ENCODE measurements around the gene CDH23.

The CDH23 gene

DNA sequence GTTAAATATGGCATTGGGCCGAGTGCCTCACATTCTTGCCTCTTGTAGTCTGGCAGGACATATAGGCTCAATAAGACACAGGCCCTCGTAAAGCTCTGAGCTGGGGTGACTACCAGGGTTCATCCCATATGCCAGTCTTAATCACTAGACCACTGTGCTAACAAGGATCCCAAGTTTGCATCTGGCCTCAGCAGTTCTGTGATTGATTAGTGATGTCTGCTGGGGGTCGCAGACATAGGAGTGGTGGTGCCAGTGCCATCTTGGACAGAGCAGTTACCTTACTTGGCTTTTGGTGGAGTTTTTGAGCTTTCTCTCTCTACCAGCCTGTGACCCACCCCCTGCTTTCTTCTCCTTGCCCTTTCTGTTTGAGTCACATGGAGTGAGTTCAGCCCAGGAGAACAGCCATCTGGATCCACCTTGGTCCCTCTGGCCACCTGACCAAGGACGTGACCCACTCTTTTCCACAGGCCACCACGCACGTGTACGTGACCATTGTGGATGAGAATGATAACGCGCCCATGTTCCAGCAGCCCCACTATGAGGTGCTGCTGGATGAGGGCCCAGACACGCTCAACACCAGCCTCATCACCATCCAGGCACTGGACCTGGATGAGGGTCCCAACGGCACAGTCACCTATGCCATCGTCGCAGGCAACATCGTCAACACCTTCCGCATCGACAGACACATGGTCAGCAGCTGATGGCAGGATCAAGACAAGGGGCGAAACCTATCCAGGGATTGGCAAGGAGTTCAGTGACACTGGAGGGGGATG lies 380.7 kb downstream of the CDH23 start:
- DNase-seq (ENCODE audit: low read depth): no peak

DNA sequence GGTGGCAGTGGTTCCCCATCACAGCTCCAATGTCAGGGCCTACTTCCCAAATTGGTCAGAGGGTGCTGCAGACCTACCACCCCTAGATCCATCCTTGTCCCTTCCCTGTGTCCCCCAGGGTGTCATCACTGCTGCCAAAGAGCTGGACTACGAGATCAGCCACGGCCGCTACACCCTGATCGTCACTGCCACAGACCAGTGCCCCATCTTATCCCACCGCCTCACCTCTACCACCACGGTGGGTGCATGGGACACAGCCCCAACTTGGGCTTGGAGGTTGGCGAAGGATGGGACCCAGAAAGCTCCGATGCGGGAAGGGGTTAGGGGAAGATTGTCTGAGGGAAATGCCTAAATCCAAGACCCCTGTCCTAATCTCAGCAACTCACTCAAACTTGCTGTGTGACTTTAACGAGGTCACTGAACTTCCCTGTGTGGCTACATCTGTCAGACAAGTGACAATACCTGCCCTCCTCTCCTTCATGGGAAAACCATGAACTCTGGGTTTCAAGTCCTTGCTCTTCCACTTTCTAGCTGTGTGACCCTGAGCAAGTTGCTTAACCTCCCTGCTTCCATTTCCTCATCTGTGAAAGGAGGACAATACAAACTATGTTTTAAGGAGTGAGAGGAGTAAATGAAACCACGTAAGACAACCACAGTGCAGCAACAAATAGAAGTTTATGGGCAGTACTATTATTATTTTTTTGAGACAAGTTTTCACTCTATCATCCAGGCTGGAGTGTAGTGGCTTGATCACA lies 381.5 kb downstream of the CDH23 start:
- DNase-seq (ENCODE audit: low read depth): no peak

DNA sequence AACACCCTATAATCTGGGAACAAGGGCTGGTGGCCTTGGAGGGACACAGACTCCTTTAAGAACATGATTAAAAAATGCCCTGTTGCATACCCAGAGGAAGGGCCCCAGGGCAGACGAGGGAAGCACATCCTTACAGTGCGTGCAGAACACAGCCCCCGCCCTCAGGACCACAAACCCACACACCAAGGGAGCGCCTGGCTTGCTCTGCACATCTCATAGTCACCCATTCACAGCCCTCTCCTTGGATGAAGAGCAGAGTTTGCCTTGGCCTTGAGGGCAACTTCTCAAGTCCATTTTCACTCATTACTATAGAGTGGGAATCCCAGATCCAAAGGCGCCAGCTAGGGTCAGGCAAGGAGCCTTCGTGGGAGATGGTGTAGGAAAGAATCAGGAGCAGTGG lies 382.9 kb downstream of the CDH23 start:
- DNase-seq (ENCODE audit: low read depth): no peak

DNA sequence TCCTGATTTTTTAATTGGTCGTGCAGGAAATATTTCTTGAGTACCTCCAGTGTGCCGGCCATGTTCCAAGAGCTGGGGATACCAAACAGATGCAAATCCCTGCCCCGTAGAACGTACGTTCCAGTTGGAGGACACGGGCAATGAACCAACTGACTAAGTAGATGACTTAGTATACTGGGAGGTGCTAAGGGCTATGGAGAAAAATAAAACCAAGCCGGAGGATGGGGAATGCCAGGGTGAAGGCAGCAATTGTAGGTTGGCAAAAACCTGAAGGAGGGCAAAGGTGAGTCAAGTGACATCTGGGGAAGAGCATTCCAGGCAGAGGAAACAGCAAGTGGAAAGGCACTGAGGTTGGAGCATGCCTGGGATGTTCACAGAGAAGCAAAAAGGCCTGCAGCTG lies 383.4 kb downstream of the CDH23 start:
- DNase-seq (ENCODE audit: low read depth): no peak

DNA sequence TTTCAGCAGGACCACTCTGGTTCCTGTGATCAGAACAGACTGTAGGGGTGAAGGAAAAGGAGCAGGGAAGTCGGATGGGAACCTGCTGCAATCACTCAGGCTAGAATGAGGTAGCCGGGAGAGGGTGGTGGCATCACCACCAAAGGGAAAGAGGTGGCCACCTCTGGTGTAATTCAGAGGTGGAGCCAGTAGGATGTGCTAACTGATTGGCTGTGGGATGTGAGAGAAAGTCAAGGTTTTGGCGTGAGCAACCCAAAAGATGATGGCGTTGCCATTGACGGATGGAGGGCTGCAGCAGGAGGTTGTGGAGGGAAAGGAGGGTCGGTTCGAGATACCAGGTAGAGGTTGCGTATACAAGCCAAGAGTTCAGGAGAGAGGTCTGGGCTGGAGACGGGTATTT lies 384.0 kb downstream of the CDH23 start:
- no peak for DNase-seq (ENCODE audit: low read depth)

DNA sequence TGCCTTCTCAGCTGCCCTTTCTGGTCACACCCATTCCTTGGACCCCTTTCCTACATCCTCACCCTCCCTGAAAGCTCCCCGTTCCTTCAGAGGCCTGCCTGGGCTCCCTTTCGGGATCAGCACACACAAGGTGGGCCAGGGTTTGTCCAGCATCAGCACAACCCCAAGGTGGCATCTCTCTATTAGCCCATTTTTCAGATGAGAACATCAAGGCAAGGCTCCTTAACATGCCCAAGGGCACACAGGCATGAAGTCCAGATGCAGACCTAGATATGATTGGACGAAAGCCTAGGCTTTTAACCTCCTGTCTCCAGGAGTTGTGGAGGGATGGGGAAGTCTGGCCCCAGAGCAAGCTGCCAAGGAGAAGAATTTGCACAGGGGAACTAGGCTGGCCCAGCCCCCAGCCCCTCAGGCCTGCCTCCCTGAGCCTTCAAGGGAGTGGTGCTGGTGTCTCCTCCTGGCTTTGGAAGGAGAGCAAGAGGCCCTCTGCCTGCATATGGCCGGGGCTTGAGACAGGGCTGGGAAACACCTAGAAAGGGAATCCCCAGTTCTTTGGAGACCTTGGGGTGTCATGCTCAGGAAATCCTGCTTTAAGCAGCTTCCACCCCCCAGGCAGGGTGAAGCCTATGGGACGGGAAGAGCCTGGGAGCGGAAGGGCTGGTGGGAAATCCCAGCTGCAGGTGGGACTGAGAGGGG lies 385.6 kb downstream of the CDH23 start:
- no peak for DNase-seq (ENCODE audit: low read depth)

DNA sequence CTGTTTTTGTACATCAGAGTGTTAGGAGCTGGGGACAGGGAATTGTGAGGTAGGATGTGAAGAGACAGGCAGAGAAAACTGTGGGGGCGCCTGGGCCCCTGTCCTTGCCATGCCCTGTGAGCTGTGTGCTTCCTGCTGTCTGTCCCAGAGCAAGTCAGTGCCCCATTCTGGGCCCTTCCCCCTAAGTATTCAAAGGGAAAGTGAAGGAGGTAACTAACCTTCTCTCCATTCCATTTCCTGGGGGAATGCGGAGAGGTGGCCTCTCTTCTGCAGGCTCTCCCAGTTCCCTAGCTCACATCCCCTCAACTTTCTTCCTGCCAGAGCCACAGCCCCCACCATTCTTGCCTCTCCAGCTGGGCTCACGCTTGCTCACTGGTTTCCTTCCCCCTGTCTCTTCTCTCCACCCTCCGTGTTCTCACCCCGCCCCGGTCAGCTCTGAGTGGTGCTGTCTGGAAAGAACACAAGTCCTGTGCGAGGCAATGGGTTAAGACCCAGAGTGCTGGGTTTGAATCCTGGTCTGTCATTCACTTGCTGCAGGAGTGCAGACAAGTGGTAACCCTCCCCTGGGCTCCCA lies 386.3 kb downstream of the CDH23 start:
- DNase-seq (ENCODE audit: low read depth): no peak

DNA sequence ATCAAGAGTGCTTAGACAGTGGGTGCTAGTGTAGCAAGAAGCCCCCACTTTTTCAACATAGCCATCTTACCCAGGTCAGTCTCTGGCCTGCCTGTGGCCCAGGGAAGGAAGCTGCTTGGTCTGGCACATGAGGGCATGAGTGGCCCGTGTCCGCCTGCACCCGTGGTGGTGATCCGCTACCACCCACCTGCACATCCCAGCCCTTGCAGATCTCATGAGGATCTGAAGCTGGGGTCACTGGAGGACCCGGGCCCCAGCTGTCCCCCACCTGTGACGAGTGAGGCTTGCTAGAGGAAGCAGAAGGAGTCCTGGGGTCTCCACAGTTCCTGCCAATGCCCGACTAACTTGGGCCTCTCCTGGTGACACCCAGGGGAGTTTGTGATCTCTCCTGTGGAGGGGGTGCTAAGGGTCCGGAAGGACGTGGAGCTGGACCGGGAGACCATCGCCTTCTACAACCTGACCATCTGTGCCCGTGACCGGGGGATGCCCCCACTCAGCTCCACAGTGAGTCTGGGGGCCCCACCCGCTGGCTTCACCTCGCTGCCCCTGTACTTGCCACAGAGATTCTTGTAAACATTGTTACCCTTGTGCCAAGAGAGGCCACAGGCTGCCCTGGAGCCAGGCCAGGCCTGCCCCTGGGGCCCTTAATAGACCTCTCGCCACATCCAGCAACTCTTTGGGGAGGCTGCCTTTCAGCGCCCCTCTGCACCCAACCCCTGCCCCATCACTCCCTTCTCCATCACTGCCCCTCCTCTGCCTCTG lies 387.4 kb downstream of the CDH23 start:
- DNase-seq (ENCODE audit: low read depth): no peak

DNA sequence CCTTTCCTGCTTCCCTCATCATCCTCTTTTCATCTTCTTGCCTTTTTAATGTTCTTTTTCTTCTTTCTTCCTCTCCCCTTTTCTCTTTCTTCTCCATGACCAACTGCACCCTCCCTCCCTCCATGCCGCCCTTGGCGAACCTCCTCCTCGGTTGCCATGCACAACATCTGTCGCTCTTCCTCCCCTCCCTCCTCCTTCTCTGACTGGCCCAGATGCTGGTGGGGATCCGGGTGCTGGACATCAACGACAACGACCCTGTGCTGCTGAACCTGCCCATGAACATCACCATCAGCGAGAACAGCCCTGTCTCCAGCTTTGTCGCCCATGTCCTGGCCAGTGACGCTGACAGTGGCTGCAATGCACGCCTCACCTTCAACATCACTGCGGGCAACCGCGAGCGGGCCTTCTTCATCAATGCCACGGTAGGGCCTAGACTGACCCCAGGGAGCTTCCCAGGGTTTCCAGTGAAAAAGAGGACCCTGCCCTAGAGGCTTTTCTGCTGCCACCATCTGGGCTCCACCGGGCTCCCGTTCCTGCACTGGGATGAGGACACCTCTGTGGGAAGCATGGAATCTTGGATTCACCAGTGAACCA lies 388.1 kb downstream of the CDH23 start:
- DNase-seq (ENCODE audit: low read depth): no peak

DNA sequence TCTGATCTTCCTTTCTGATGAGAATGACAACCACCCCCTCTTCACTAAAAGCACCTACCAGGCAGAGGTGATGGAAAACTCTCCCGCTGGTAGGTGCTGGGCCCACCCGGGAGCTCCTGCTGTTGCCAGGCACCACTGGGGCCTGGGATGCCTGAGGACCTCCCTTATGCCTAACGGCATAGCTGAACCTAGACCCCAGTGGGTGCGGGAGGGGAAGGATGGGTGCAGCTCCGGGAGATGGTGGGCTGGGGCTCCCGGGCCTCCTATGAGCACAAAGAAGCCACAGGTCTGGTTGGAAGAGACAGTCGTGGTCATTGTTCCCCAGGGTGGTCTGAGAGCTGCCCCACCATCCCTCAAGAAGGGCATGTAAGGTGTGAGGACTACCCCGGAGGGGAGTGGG lies 392.2 kb downstream of the CDH23 start:
- no peak for DNase-seq (ENCODE audit: low read depth)

DNA sequence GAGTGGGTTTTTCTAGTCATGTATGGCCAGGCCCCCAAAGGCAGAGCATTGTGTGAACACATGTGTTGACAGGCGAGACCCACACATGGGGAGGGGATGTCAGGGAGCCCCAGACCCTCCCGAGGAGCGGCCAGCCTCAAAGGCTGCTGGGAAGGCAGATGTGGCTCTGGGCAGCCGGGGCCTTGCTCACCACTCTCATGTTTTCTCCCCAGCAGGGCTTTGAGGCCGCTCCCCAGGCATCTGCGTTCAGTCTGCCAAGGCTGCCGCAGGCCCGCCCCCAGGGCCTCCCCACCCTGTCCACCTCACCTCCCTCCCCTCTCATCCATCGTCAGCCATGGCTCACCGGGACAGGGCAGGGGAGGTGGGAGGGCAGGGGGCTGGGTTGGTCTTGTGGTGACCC lies 393.2 kb downstream of the CDH23 start:
- DNase-seq (ENCODE audit: low read depth): no peak

DNA sequence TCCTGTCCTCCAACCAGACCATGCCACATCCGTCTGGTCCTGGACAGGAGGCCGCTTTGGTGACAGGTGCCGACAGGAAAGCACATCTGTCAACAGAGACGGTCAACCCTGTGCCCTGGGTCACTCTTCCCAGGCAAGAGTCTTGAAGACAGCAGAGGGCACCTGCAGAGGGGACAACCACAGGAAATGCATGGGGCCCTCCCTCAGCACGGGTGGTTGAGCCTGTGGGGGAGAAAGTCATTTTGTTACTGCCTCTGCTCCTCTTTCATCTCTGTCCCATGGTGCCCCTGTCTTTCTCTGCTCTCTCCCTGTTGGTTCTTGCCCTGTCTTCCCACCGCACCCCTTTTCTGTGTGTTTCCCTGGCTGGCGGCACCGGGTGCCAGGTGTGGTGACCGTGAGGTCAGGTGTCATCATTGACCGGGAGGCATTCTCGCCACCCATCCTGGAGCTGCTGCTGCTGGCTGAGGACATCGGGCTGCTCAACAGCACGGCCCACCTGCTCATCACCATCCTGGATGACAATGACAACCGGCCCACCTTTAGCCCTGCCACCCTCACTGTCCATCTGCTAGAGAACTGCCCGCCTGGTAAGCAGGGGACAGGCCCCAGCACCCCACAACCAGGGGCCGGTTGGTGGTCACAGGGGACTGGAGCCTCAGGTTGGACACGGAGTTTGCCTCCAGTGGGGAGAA lies 394.2 kb downstream of the CDH23 start:
- DNase-seq (ENCODE audit: low read depth): no peak

DNA sequence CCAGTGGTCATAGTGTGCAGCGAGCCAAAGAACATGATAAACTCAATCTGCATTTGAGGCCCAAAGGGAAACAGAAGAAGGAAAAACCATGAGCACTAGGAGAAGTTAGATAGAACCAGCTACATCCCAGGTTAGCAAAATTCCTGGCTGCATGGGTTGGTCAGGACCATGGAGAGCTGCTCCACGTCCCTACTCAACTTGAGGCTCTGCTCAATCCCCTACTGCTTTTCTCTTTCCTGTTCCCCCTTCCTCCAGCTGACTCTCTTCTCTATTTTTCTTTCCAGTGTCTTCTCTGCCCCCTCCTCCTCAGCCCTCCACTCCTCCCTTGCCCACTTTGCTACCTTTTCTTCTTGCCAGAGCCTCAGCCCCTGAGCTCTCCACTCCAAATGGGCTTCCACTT lies 398.5 kb downstream of the CDH23 start:
- no peak for DNase-seq (ENCODE audit: low read depth)

DNA sequence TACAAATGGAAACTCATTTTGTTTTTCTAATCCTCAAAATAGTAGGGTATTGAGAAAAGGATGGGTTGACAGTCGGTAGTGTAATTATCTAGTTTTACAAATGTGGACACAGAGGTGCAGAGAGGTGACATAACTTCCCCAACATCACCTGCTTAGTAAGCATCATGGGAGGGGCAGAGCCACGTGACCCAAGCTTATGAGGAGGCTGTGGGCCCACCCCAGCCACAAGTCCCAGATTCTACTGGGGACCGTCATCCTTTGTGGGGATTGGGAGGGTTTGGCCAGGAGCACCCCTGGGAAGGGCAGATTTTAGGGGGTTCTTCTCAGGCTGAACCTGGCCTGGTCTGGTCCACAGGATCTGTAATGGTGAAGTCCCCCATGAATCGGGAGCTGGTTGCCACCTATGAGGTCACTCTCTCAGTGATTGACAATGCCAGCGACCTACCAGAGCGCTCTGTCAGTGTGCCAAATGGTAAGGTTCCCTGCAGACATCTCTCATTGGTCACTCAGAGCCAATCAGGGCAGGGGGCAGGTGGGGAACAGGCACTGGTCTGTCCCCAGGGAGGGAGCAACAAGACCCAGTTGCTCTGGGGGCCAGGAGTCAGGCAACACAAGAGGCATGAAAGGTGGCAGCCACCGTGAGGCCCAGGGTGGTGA lies 400.2 kb downstream of the CDH23 start:
- no peak for DNase-seq (ENCODE audit: low read depth)

DNA sequence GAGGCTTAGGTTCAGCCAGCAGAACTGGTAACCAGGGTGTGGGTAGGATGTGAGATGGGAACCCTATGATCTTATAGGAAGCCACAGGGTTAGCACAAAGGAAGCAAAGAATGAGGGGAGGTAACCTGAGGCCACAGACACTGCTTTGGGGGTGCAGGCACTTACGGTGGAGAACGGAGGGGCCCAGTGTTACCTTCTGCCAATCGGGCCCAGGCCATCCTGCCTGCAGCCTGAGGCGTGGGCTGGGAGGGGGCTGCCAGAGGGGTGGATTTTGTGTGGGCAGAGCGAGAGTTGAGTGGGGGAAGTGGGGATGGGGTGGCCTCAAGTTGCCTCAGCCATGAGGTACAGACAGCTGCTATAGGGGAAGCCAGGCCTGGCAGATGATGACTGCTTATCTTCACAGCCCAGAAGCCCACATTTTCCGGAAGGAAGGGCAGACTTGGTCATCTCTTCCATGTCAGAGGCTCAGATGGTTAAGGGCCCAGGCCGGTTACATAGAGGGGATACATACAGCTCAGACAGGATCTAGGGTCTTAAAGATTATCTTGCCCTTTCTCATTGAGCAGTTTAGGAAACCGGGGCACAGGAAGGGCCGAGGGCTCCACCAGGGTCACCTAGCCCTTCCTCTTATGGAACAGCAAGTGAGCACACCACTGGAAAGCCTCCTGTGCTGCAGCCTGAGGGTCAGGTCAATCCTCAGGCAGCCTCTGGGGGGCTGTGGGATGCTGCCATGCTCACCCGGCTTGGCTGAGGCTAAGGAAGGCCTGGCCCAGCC lies 401.0 kb downstream of the CDH23 start:
- no peak for DNase-seq (ENCODE audit: low read depth)

DNA sequence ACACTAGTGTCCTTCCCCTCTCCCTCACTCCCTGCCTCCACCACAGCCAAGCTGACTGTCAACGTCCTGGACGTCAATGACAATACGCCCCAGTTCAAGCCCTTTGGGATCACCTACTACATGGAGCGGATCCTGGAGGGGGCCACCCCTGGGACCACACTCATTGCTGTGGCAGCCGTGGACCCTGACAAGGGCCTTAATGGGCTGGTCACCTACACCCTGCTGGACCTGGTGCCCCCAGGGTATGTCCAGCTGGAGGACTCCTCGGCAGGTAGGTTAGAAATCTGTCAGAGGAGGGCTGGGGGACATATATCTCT lies 401.5 kb downstream of the CDH23 start:
- no peak for DNase-seq (ENCODE audit: low read depth)

DNA sequence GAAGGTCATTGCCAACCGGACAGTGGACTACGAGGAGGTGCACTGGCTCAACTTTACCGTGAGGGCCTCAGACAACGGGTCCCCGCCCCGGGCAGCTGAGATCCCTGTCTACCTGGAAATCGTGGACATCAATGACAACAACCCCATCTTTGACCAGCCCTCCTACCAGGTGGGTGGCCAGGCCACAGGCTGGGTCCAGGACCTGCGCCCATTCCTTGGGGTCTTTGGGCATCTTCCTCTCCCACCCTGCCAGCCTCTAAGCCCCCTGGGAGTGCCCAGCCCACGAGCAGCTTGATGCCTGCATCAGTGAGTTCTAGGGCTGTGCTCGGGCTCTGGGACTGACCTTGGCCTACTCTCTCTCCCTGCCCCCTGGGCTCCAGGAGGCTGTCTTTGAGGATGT lies 402.4 kb downstream of the CDH23 start:
- no peak for DNase-seq (ENCODE audit: low read depth)

DNA sequence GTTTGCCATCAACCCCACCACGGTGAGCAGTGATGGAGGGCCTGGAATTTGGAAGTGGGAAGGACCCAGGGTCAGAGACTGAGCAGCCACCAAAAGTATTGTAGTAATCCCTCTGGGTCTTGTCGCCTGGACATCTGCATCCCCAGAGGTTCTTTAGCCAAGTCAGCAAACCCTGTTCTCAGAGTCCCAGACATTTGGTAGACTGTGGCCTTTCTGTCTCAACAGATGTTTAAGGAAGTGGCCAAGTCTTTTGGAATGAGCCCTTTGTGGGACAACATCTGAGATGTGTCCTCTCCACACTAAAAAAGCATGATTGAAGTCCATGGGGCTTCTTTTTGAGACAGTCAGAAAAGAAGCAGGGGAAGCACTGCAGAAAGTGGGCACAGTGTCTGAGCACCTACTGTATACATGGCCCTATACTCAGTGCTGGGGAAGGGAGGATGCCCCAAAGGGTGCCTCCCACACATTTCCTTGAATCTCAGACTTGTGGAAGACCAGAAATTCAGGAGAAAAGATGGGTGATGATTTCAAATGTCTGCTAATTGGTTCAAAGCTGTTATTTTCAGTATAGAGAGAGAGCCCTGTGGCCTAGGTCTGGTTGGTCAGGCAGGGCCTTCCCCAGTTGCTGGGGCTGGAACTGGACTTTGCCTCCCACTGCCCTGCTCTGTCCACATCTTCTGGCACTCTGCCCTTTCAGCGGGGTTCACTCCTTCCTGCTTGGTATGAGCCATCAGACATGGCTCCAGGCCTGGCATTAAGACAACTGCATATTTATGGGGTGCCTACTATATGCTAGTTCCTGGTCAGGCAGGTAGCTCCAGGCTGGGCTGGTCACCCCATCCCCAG lies 403.1 kb downstream of the CDH23 start:
- no peak for DNase-seq (ENCODE audit: low read depth)

DNA sequence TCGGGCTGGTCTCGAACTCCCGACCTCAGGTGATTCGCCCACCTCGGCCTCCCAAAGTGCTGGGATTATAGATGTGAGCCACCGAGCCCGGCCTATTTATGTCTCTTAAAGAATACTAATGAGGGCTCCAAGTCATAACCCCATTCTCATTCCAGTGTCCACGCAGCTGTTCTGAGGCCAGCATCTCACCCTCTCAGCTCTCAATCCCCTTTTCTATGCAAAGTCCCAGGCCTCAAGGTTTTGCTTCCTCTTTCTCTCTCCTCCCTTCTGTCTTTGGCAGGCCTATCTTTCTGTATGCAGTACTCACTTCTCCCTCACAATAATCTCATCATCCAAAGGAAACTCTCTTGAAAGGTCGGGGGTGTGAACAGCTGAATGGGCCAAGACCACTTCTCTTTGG lies 404.6 kb downstream of the CDH23 start:
- DNase-seq (ENCODE audit: low read depth): no peak

All from stimulated activated CD8-positive, alpha-beta memory T cell treated with anti-CD3 and anti-CD28 coated beads, Interleukin-12 subunit alpha, Interleukin-12 subunit beta, amount 100 ng/mL, for 1 hour (primary cell).